ENCODE data around the gene IL1R2. TPM values are rescaled to one million over a fixed set of nuclear protein-coding genes. Genes with fewer than 3 reads are reported as not detected.

Gene IL1R2
- total and polyA plus RNA-seq, 4 donors, result 7.3 to 902 (median 64.1) TPM

GRCh38 chr2:102061962-102062795 is 70.4 kb downstream of the IL1R2 start:
- H3K36me3 ChIP-seq (ENCODE audit: control insufficient read depth in 4 of 4, insufficient read depth in 4 of 4, low read length in 4 of 4), result no peaks in the 10 kb centered on the region
- H3K4me3 ChIP-seq, result no peak overlapping the region
- H3K27me3 ChIP-seq (ENCODE audit: control insufficient read depth in 3 of 3, insufficient read depth in 3 of 3, low read length in 2 of 3), result no peaks in the 10 kb centered on the region
- H3K4me1 ChIP-seq (ENCODE audit: control insufficient read depth in 5 of 5, insufficient read depth in 5 of 5, low read length in 5 of 5), result peaks cover 13 to 82% (median 37%) of the 10 kb centered on the region in 5 donors
- peak overlapping the region in 1 of 2 donors; percentile 76 for H3K27ac ChIP-seq (ENCODE audit: low read depth in 1 of 2, low read length in 1 of 2)
- peak; percentile 42 to 88 (median 79) for DNase-seq
- no peak for ATAC-seq (ENCODE audit: insufficient read depth, low FRiP score)
- WGBS, 2 donors, result 73 to 85% methylated on average over 8 of the region's 8 CpGs
- no peak overlapping the region for H3K9ac ChIP-seq (ENCODE audit: insufficient read depth in 1 of 2, low read length in 2 of 2)
- TF ChIP-seq CTCF (IDR thresholded peaks at IDR 0.05; ENCODE audit: control extremely low read depth, extremely low read depth), result no peak
- no peaks in the 10 kb centered on the region for H3K9me3 ChIP-seq (ENCODE audit: control insufficient read depth in 4 of 4, insufficient read depth in 3 of 4, low read length in 3 of 4)

- TF ChIP-seq CTCF (IDR thresholded peaks at IDR 0.05; ENCODE audit: control extremely low read depth, extremely low read depth), result no peak
- peak overlapping the region; percentile 97 for H3K27ac ChIP-seq (ENCODE audit: low read depth in 1 of 2, low read length in 1 of 2)
- H3K4me3 ChIP-seq, result no peak overlapping the region
- no peaks in the 10 kb centered on the region for H3K36me3 ChIP-seq (ENCODE audit: control insufficient read depth in 4 of 4, insufficient read depth in 4 of 4, low read length in 4 of 4)
- no peak overlapping the region for H3K9ac ChIP-seq (ENCODE audit: insufficient read depth in 1 of 2, low read length in 2 of 2)
- no peak for DNase-seq
- no peaks in the 10 kb centered on the region for H3K27me3 ChIP-seq (ENCODE audit: control insufficient read depth in 3 of 3, insufficient read depth in 3 of 3, low read length in 2 of 3)
- H3K9me3 ChIP-seq (ENCODE audit: control insufficient read depth in 4 of 4, insufficient read depth in 3 of 4, low read length in 3 of 4), result no peaks in the 10 kb centered on the region
- peaks cover 13 to 76% (median 37%) of the 10 kb centered on the region in 5 donors for H3K4me1 ChIP-seq (ENCODE audit: control insufficient read depth in 5 of 5, insufficient read depth in 5 of 5, low read length in 5 of 5)
- ATAC-seq (ENCODE audit: insufficient read depth, low FRiP score), result no peak
- WGBS, 2 donors, result 43 to 69% methylated on average over 3 of the region's 3 CpGs
Measured at GRCh38 chr2:102062802-102063201, 71.0 kb downstream of the IL1R2 start.

GRCh38 chr2:102063487-102063911 is 71.7 kb downstream of the IL1R2 start:
- H3K4me3 ChIP-seq, result no peak overlapping the region
- TF ChIP-seq CTCF (IDR thresholded peaks at IDR 0.05; ENCODE audit: control extremely low read depth, extremely low read depth), result no peak
- 26% methylated on average over 6 of the region's 6 CpGs for WGBS, 2 donors
- no peak overlapping the region for H3K9ac ChIP-seq (ENCODE audit: insufficient read depth in 1 of 2, low read length in 2 of 2)
- no peaks in the 10 kb centered on the region for H3K9me3 ChIP-seq (ENCODE audit: control insufficient read depth in 4 of 4, insufficient read depth in 3 of 4, low read length in 3 of 4)
- peak; percentile 71 to 89 (median 83) for DNase-seq
- peak; percentile 78 for ATAC-seq (ENCODE audit: insufficient read depth, low FRiP score)
- no peaks in the 10 kb centered on the region for H3K36me3 ChIP-seq (ENCODE audit: control insufficient read depth in 4 of 4, insufficient read depth in 4 of 4, low read length in 4 of 4)
- no peaks in the 10 kb centered on the region for H3K27me3 ChIP-seq (ENCODE audit: control insufficient read depth in 3 of 3, insufficient read depth in 3 of 3, low read length in 2 of 3)
- H3K4me1 ChIP-seq (ENCODE audit: control insufficient read depth in 5 of 5, insufficient read depth in 5 of 5, low read length in 5 of 5), result peaks cover 13 to 72% (median 37%) of the 10 kb centered on the region in 5 donors
- H3K27ac ChIP-seq (ENCODE audit: low read depth in 1 of 2, low read length in 1 of 2), result peak overlapping the region; percentile 97
